Stomach (tissue), 9 donors: ENCODE measurements around the gene NUCKS1. TPM values are rescaled to one million over a fixed set of nuclear protein-coding genes. Genes with fewer than 3 reads are reported as not detected.
"Not testable (repeated sequence)": the region's sequence is repeated elsewhere in the genome, so short reads cannot be mapped to it uniquely, and the experiment has no call there.

Source experiments
- DNase-seq, 2 donors: peaks; one replicate each; pipeline versions ENCODE4 v3.0.0 to v3.0.0-alpha.2; 2013 to 2019
- H3K27ac ChIP-seq, 5 donors: fragments of 200-600 bp in 4 of 5; sonication (generic) in 4 of 5; one replicate each; pipeline ENCODE4 v1.5.1; 2013 to 2019; ENCODE audit warnings: mild to moderate bottlenecking in 1 of 5, moderate library complexity in 1 of 5
- H3K27me3 ChIP-seq, 3 donors: fragments of 200-600 bp; sonication (generic); one replicate each; pipeline ENCODE4 v1.5.1; 2017 to 2019; ENCODE audit warnings: mixed run types in 1 of 3
- H3K36me3 ChIP-seq, 4 donors: fragments of 200-600 bp; sonication (generic); 1 replicate in 3 of 4; 2 replicates in 1 of 4; pipeline ENCODE4 v1.5.1; 2016 to 2019
- H3K4me1 ChIP-seq, 4 donors: fragments of 200-600 bp; sonication (generic); one replicate each; pipeline ENCODE4 v1.5.1; 2016 to 2019
- H3K4me3 ChIP-seq, 4 donors: fragments of 200-600 bp; sonication (generic) in 3 of 4; one replicate each; pipeline ENCODE4 v1.5.1; 2016 to 2019; ENCODE audit warnings: mild to moderate bottlenecking in 1 of 4
- H3K9me3 ChIP-seq, 4 donors: fragments of 200-600 bp; sonication (generic); one replicate each; pipeline ENCODE4 v1.5.1; 2016 to 2019
- CTCF ChIP-seq, 7 experiments: fragments of 450-650 bp in 4 of 7; fragments of 200-600 bp in 3 of 7; sonication (generic) in 3 of 7; IDR thresholded peaks; one replicate each; pipeline ENCODE4 v1.5.1; 2016 to 2019; ENCODE audit warnings: antibody characterized with exemption in 7 of 7, control low read depth in 2 of 7, mild to moderate bottlenecking in 1 of 7
- EP300 ChIP-seq: sonication (generic); formaldehyde crosslinking; IDR thresholded peaks from one replicate; pipeline ENCODE4 v1.6.1; 2017; ENCODE audit warnings: antibody characterized with exemption
- POLR2A ChIP-seq, 4 donors: fragments of 450-650 bp; IDR thresholded peaks; one replicate each; pipeline ENCODE4 v1.6.1; 2016; ENCODE audit warnings: antibody characterized with exemption in 4 of 4, control low read depth in 2 of 4, mild to moderate bottlenecking in 1 of 4, moderate library complexity in 1 of 4
- POLR2AphosphoS5 ChIP-seq, 3 donors: sonication (generic); formaldehyde crosslinking; IDR thresholded peaks; one replicate each; pipeline ENCODE4 v1.6.1; 2016; ENCODE audit warnings: antibody characterized with exemption in 3 of 3
- WGBS, 5 donors: extraction: QIAGEN DNeasy Blood & Tissue Kit in 3 of 5; methylation state at CpG; one replicate each; pipeline versions ENCODE4 v1.1.5 to v1.1.7; 2013 to 2018; 5-methylcytosine and 5-hydroxymethylcytosine counted together
- intact Hi-C: fragments of 100-400 bp; cut with DNase I; formaldehyde crosslinking; loops from one replicate; pipeline ENCODE4 v1.15.1; 2023; ENCODE audit warnings: low total_unique reads
- polyA plus RNA-seq, 3 donors: library from polyadenylated mRNA; stranded (reverse); fragments of 200-250 nt; gene quantifications; one replicate each; pipeline ENCODE4 v1.2.3, GENCODE V29; 2013
- total RNA-seq, 5 donors: library from RNA; depleted of rRNA; stranded (reverse); fragments of >200 nt; gene quantifications; one replicate each; pipeline versions ENCODE4 v1.1.0 to v1.2.3, GENCODE V29; 2014 to 2016
- donor health status: healthy with polysubstance abuse.
- donor health status: Bipolar disorder and iron deficiency.
- donor health status: healthy.

Gene NUCKS1
- total and polyA plus RNA-seq, 8 donors, result 28.0 to 330 (median 44.0) TPM

- WGBS, 5 donors, result 70 to 75% (median 71%) methylated on average over 4 of the region's 4 CpGs
- no peak for DNase-seq
- no peak for TF ChIP-seq CTCF (IDR thresholded peaks at IDR 0.05)
- TF ChIP-seq POLR2A (IDR thresholded peaks at IDR 0.05), result no peak
- TF ChIP-seq POLR2AphosphoS5 (IDR thresholded peaks at IDR 0.05), result no peak
These were observed 23.3 kb downstream of the NUCKS1 start for GRCh38 chr1:205726619-205727125.

GRCh38 chr1:205725514-205725913 lies 24.5 kb downstream of the NUCKS1 start:
- no peak for TF ChIP-seq EP300
- TF ChIP-seq CTCF (IDR thresholded peaks at IDR 0.05), result no peak
- TF ChIP-seq POLR2AphosphoS5 (IDR thresholded peaks at IDR 0.05), result no peak
- no peak for TF ChIP-seq POLR2A (IDR thresholded peaks at IDR 0.05)
- Histone ChIP-seq H3K9me3 (no peaks in the 10 kb centered on the region), H3K27me3 (no peaks in the 10 kb centered on the region), H3K27ac (no peak overlapping the region), H3K36me3 (peaks cover 17 to 73% (median 68%) of the 10 kb centered on the region in 4 donors), H3K4me1 (peaks cover 0 to 41% (median 23%) of the 10 kb centered on the region in 4 donors), H3K4me3 (no peak overlapping the region)
- DNase-seq, result no peak
- WGBS, 5 donors, result 30 to 58% (median 45%) methylated on average over 1 of the region's 1 CpG
- intact Hi-C loops, result no loop called here

More at GRCh38 chr1:205726619-205727125, 23.3 kb downstream of the NUCKS1 start:
- no peak overlapping the region for H3K27ac ChIP-seq
- peaks cover 9 to 61% (median 59%) of the 10 kb centered on the region in 4 donors for H3K36me3 ChIP-seq
- intact Hi-C loops, result no loop called here
- H3K4me3 ChIP-seq, result no peak overlapping the region
- H3K9me3 ChIP-seq, result no peaks in the 10 kb centered on the region
- peaks cover 0 to 49% (median 23%) of the 10 kb centered on the region in 4 donors for H3K4me1 ChIP-seq
- H3K27me3 ChIP-seq, result no peaks in the 10 kb centered on the region

GRCh38 chr1:205720740-205721139 lies 29.2 kb downstream of the NUCKS1 start:
- H3K4me3 ChIP-seq, DNase-seq, H3K27ac ChIP-seq, intact Hi-C loops, H3K27me3 ChIP-seq, H3K9me3 ChIP-seq: not testable (repeated sequence)
- H3K36me3 ChIP-seq, result peaks cover 46 to 89% (median 87%) of the 10 kb centered on the region in 4 donors
- peaks cover 5 to 23% (median 7%) of the 10 kb centered on the region in 4 donors for H3K4me1 ChIP-seq
- WGBS, 5 donors, result 45 to 100% (median 100%) methylated on average over 2 of the region's 2 CpGs

- Histone ChIP-seq H3K27ac (no peak overlapping the region), H3K27me3 (no peaks in the 10 kb centered on the region), H3K36me3 (peaks cover 47 to 96% (median 88%) of the 10 kb centered on the region in 4 donors), H3K9me3 (no peaks in the 10 kb centered on the region), H3K4me3 (no peak overlapping the region), H3K4me1 (peaks cover 0 to 26% (median 4%) of the 10 kb centered on the region in 4 donors)
- no peak for TF ChIP-seq POLR2A (IDR thresholded peaks at IDR 0.05)
- no peak for TF ChIP-seq CTCF (IDR thresholded peaks at IDR 0.05)
- no peak for DNase-seq
- intact Hi-C loops, result loop anchor here (10.0 kb wide), 1 partner anchor 55 kb away; no protein-coding TSS in a partner anchor
These were observed 30.2 kb downstream of the NUCKS1 start for GRCh38 chr1:205719762-205720161.

GRCh38 chr1:205719015-205719414 lies 31.0 kb downstream of the NUCKS1 start:
- Histone ChIP-seq H3K36me3 (peaks cover 47 to 91% (median 88%) of the 10 kb centered on the region in 4 donors), H3K27ac (no peak overlapping the region), H3K4me3 (no peak overlapping the region), H3K9me3 (no peaks in the 10 kb centered on the region), H3K4me1 (peaks cover 5 to 33% (median 7%) of the 10 kb centered on the region in 4 donors), H3K27me3 (no peaks in the 10 kb centered on the region)
- whole genome bisulfite sequencing, 5 donors, result 49 to 62% (median 56%) methylated on average over 3 of the region's 3 CpGs
- no peak for DNase-seq
- intact Hi-C loops, result loop anchor here (10.0 kb wide), 1 partner anchor 54 kb away; no protein-coding TSS in a partner anchor
- TF ChIP-seq POLR2AphosphoS5 (IDR thresholded peaks at IDR 0.05) (no peak), POLR2A (IDR thresholded peaks at IDR 0.05) (no peak), CTCF (IDR thresholded peaks at IDR 0.05) (no peak), EP300 (no peak)
